NT2/D1 (cell line): ENCODE data around the gene METTL27.

Experiments
- YY1 ChIP-seq: IDR thresholded peaks from 2 replicates; pipeline ENCODE4 v1.6.1; 2011; ENCODE audit not compliant: insufficient read length, insufficient read depth
- ZNF274 ChIP-seq: IDR thresholded peaks from 2 replicates; pipeline ENCODE4 v1.6.1; 2011; ENCODE audit warnings: mild to moderate bottlenecking, low read depth, low read length

GRCh38 chr7:73844131-73844547 lies 1.8 kb upstream of the METTL27 start:
- no peak for TF ChIP-seq YY1
- no peak for TF ChIP-seq ZNF274
